Measurements from ENCODE around the gene PABPN1. TPM values are rescaled to one million over a fixed set of nuclear protein-coding genes. Genes with fewer than 3 reads are reported as not detected.

Gene PABPN1
- total and polyA plus RNA-seq, 9 of the 15 experiments (the other 6 are each of a cell fraction or from before 2014, with no cell fraction given), result 32.6 to 388 (median 178) TPM

GRCh38 chr14:23294734-23295561 lies 26.3 kb upstream of the PABPN1 start (continued):
- TF ChIP-seq ETV6 (IDR thresholded peaks at IDR 0.05; ENCODE audit: borderline replicate concordance in 1 of 2, low read depth in 2 of 2, low read length in 1 of 2) (no peak), ETV6 (CRISPR knock-in tag; IDR thresholded peaks at IDR 0.05; ENCODE audit: borderline replicate concordance) (no peak), SMAD1 (IDR thresholded peaks at IDR 0.05; ENCODE audit: low read depth, low read length, partially characterized antibody) (no peak), PPARD (CRISPR knock-in tag; IDR thresholded peaks at IDR 0.05) (no peak), STAG1 (CRISPR knock-in tag; IDR thresholded peaks at IDR 0.05; ENCODE audit: borderline replicate concordance) (no peak), ZNF780A (CRISPR knock-in tag; IDR thresholded peaks at IDR 0.05) (no peak), EZH2 (IDR thresholded peaks at IDR 0.05; ENCODE audit: borderline replicate concordance, low read depth, low read length) (no peak), ZNF57 (CRISPR knock-in tag; IDR thresholded peaks at IDR 0.05) (no peak), ZNF282 (CRISPR knock-in tag; IDR thresholded peaks at IDR 0.05) (no peak), ZNF518B (CRISPR knock-in tag; IDR thresholded peaks at IDR 0.05) (no peak), CCAR2 (IDR thresholded peaks at IDR 0.05; ENCODE audit: low read depth, low read length) (no peak), ZBTB17 (CRISPR knock-in tag; IDR thresholded peaks at IDR 0.05) (no peak), MCM2 (IDR thresholded peaks at IDR 0.05; ENCODE audit: low read depth) (no peak), TAF1 (IDR thresholded peaks at IDR 0.05; ENCODE audit: control insufficient read depth, extremely low read depth, insufficient read depth, low read length, severe bottlenecking) (no peak), ZNF140 (CRISPR knock-in tag; IDR thresholded peaks at IDR 0.05) (no peak), TEAD2 (tag; IDR thresholded peaks at IDR 0.05) (no peak), ZBTB9 (CRISPR knock-in tag; IDR thresholded peaks at IDR 0.05) (no peak), TRIM28 (IDR thresholded peaks at IDR 0.05) (no peak; the same call in 1 of the 2 replicates), FIP1L1 (IDR thresholded peaks at IDR 0.05; ENCODE audit: low read depth, low read length, poor library complexity, severe bottlenecking) (no peak), ZNF133 (CRISPR knock-in tag; IDR thresholded peaks at IDR 0.05) (no peak), BDP1 (IDR thresholded peaks at IDR 0.05; ENCODE audit: insufficient read depth, insufficient read length) (no peak)
- TF ChIP-seq, protein P1, sequence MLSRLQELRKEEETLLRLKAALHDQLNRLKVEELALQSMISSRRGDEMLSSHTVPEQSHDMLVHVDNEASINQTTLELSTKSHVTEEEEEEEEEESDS (CRISPR knock-in tag; IDR thresholded peaks at IDR 0.05), result no peak
- TF ChIP-seq, protein P2, sequence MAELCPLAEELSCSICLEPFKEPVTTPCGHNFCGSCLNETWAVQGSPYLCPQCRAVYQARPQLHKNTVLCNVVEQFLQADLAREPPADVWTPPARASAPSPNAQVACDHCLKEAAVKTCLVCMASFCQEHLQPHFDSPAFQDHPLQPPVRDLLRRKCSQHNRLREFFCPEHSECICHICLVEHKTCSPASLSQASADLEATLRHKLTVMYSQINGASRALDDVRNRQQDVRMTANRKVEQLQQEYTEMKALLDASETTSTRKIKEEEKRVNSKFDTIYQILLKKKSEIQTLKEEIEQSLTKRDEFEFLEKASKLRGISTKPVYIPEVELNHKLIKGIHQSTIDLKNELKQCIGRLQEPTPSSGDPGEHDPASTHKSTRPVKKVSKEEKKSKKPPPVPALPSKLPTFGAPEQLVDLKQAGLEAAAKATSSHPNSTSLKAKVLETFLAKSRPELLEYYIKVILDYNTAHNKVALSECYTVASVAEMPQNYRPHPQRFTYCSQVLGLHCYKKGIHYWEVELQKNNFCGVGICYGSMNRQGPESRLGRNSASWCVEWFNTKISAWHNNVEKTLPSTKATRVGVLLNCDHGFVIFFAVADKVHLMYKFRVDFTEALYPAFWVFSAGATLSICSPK (IDR thresholded peaks at IDR 0.05; ENCODE audit: borderline replicate concordance), result no peak

Data from K562 (cell line).